Measurements from ENCODE around the gene PLCL1.

DNA sequence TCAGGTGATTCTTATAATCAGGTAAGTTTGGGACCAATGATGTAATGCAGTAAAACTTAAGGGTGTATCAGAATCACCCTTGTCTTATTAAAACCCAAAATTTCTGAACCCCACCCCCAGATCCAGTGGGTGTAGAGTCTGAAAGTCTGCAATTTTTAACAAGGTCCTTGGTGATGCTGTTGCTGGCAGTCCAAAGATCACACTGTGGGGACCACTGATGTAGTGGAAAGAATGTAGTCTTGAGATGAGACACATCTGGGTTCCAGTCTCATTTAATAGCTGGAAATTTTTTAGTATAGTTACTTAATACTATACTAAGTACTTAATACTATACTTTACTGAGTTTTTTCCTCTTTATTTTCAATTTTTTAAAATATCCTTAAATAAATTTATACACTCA is 258.4 kb downstream of the PLCL1 start:
- TF ChIP-seq, protein P1, sequence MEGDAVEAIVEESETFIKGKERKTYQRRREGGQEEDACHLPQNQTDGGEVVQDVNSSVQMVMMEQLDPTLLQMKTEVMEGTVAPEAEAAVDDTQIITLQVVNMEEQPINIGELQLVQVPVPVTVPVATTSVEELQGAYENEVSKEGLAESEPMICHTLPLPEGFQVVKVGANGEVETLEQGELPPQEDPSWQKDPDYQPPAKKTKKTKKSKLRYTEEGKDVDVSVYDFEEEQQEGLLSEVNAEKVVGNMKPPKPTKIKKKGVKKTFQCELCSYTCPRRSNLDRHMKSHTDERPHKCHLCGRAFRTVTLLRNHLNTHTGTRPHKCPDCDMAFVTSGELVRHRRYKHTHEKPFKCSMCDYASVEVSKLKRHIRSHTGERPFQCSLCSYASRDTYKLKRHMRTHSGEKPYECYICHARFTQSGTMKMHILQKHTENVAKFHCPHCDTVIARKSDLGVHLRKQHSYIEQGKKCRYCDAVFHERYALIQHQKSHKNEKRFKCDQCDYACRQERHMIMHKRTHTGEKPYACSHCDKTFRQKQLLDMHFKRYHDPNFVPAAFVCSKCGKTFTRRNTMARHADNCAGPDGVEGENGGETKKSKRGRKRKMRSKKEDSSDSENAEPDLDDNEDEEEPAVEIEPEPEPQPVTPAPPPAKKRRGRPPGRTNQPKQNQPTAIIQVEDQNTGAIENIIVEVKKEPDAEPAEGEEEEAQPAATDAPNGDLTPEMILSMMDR (IDR thresholded peaks at IDR 0.05), result no peak
- TF ChIP-seq, protein P2, sequence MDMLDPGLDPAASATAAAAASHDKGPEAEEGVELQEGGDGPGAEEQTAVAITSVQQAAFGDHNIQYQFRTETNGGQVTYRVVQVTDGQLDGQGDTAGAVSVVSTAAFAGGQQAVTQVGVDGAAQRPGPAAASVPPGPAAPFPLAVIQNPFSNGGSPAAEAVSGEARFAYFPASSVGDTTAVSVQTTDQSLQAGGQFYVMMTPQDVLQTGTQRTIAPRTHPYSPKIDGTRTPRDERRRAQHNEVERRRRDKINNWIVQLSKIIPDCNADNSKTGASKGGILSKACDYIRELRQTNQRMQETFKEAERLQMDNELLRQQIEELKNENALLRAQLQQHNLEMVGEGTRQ (CRISPR knock-in tag; IDR thresholded peaks at IDR 0.05), result no peak
- TF ChIP-seq ZBTB21 (CRISPR knock-in tag; IDR thresholded peaks at IDR 0.05; ENCODE audit: borderline replicate concordance) (no peak), ATF1 (CRISPR knock-in tag; IDR thresholded peaks at IDR 0.05) (no peak), ETV6 (CRISPR knock-in tag; IDR thresholded peaks at IDR 0.05) (no peak), TP53 (CRISPR knock-in tag; IDR thresholded peaks at IDR 0.05) (no peak)
- TF ChIP-seq, protein P3, sequence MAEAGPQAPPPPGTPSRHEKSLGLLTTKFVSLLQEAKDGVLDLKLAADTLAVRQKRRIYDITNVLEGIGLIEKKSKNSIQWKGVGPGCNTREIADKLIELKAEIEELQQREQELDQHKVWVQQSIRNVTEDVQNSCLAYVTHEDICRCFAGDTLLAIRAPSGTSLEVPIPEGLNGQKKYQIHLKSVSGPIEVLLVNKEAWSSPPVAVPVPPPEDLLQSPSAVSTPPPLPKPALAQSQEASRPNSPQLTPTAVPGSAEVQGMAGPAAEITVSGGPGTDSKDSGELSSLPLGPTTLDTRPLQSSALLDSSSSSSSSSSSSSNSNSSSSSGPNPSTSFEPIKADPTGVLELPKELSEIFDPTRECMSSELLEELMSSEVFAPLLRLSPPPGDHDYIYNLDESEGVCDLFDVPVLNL (CRISPR knock-in tag; IDR thresholded peaks at IDR 0.05; ENCODE audit: borderline replicate concordance, low read depth), result no peak

Measured in WTC11 (cell line).